Activated CD8-positive, alpha-beta memory T cell treated with anti-CD3 and anti-CD28 coated beads, Interleukin-2, amount 50 U/mL, for 1 hour (primary cell): ENCODE measurements around the gene NOL9.
"Not testable (repeated sequence)": the region's sequence is repeated elsewhere in the genome, so short reads cannot be mapped to it uniquely, and the experiment has no call there.

Experiments
- DNase-seq: peaks from one replicate; pipeline ENCODE4 v3.0.0-alpha.2; 2020; ENCODE audit errors: extremely low read depth

NOL9 gene

DNA sequence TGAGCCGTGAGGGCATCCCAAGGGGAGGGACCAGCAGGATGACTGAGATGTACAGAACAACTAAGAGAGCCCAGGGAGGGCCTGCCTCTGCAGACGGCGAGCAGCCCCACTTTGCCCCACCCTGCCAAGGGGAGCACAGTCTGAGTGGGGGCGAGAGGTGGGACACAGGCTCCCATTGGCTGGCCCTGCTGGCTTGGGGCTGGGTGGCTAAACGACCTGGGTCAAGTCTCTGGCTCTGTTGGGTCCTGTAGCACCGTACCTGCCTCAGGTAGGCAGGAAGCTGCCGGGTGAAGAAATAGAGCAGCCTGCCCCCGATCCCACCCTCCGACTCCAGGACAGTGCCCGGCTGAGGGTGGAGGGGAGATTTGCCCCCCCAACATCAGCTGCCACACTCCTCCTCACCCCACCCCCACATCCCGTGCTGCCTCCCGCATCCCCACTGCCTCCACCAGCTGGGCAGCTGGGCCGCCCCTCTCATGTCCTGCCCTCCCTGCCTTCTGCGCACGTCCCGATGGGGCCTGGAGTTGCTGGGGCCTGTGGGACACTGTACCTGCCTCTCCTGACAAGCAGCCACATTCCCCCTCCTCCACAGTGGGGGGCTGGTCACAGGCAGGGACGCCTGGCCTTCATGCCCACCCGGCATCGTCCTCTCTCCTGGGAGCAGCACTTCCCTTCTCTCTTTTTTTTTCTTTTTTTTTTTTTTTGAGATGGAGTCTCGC lies 50.3 kb downstream of the NOL9 start:
- DNase-seq = no peak

DNA sequence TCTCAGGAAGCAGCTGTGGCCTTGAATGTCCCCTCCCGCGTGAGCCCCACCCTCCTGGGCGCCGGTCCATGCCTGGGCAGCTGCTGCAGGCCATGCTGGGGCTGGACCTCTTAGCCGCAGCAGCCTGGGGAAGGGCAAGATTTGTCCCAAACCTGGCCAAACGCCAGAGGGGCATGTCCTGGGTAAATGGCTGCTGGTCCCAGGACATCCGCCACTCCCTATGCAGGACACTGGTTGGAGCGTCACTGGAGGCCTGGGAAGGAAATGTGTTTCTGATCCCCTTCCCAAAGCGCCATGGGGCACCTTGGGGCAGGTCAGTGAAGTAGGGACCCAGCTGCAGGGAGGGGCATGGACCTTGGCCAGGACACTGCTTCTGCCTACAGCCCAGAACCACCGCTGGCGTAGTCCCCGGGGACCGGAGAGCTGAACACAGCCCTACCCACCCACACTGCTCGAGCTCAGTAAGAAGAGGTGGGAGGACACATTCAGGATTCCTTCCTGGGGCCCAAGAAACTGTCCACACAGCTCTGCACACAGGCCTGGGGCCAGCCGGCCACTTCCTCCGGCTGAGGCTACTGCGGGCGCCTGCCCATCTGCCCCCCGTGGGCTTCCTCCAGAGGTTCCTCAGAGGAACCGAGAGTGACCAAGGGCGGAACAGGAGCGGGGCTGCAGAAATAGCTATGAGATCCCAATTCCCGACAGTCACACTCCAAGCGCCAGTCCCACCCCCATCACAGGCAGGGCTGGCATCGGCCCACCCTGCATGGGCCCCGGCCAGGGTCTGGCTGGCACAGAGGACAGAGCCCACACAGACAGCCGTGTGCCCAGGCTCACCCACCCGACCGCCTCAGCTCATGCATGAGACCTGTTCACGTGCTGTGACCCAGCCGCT lies 52.1 kb downstream of the NOL9 start:
- no peak for DNase-seq

DNA sequence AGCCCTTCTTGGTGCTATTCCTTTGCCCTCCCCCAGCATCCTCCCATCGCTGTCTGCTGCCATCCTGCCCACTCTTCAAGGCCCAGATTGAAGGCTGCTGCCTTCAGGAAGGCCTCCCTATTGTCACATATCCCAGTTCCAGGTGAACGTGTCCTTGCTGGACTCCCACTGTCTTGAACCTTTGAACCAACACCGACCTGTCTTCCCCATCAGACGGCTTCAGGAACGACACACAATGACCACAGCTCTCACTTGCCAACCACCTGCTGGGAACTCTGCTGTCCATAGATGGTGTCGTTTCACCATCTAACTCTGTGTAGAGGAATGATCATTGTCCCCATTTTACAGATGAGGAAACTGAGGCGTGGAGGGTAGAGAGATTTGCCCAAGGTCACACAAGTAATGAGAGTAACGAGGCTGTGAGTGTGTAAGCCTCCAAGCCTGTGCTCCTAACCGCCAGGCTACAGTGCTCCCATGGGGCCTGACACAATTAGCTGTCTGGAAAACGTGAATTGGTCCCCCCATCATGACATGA lies 53.0 kb downstream of the NOL9 start:
- DNase-seq = no peak

DNA sequence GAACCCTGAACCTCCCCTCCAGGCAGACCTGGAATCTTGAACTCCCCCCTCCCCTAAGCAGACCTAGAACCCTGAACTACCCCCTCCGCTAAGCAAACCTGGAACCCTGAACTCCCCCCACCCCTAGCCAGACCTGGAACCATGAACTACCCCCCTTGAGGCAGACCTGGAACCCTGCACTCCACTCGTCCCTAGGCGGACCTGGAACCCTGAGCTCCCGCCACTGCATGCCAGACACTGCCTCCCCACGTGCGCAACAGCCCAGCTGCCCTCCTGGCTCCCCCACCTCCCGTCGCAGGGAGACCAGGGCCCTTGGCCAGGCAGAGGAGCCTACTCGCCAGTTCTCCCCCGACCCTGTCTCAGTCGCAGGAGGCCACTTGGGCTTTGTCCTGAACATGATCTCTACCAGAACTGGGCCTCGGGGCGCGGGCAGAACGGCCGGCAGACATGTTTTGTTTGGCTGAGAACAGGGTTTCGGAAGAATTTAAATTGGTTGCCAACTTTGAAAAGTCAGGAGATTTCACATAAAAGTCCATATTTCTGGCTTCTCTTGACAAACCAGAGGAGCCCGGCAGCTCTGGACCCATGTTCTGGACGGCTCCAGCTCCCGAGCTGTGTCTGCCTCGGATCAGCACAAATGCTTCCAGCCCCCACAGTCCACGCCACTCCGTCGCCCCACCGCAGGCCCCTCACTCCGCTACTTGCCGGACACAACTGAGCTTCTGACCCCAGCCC lies 53.6 kb downstream of the NOL9 start:
- no peak for DNase-seq

DNA sequence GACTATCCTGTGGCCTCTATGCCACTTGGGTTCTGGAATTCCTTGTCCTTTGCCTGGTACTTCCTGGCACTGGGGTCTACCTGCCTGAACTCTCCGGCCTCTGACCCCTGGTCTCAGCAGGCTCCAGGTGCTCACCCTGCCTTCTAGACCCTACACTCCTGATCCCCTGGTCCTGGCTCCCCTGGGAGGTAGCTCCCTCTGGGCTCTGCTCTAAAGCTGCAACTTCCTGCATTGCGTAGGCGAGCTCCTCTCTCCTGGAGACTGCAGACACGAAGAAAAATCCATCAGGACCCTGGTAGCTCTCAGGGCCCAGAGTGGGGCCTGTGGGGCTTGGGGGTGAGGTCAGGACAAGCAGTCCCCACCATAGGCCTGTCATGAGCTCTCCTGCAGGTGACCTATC lies 55.0 kb downstream of the NOL9 start:
- DNase-seq = no peak

DNA sequence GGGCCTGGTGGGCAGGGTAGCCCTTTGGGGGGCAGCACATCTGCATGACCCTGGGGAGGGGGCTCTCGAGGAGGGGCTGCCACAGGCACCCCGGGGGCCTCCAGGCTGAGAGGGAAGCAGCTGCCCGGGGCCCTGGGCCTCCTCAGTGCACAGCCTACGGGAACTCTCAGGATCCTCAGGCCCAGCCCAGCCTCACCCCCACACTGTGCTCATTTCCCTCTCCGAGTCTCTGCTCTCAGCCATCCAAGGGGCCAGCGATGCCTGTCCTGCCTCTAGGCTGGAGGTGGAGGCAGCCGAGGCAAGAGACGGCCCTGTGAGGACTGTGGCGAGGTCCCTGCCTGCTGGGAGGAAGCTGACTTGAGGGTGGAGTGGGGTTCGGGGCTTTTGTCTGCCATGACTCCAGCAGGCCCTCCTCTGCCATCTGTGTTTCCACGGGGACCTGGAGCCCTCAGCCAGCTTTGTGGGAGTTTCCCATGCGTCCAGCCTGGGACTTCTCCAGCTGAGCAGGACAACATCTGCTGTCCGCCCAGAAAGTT lies 55.7 kb downstream of the NOL9 start:
- DNase-seq = no peak

DNA sequence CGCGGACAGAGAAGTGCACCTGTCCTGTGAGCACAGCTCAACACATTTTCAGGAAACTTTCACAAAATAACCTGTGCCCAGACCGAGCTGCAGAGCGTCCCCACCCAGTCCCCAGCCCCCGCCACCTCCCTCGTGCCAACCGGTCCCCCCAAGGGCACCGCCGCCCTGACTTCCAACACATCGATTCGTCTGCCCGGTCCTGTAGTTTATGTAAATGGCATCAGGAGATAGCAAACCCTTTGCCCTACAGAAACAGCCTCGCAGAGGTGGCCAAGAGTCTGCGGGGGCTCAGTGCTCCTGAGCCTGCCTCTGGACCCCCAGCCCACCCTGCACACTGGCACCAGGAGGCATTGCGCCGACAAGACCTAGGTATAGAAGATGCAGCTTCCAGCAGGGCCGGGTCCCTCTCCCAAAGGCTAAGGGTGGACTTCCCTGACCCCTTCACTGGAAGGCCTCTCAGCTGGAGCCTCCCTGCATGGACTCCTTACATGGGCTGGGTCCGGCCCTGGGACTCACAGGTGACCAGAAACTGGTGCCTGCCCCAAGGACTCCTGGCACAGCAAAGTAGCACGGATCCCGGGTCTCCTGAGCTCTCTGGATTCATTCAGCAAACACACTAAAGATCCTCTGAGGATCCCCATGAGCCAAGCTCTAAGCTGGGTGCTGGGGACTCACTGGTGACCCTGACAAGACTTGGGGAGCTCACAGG lies 56.3 kb downstream of the NOL9 start:
- no peak for DNase-seq

DNA sequence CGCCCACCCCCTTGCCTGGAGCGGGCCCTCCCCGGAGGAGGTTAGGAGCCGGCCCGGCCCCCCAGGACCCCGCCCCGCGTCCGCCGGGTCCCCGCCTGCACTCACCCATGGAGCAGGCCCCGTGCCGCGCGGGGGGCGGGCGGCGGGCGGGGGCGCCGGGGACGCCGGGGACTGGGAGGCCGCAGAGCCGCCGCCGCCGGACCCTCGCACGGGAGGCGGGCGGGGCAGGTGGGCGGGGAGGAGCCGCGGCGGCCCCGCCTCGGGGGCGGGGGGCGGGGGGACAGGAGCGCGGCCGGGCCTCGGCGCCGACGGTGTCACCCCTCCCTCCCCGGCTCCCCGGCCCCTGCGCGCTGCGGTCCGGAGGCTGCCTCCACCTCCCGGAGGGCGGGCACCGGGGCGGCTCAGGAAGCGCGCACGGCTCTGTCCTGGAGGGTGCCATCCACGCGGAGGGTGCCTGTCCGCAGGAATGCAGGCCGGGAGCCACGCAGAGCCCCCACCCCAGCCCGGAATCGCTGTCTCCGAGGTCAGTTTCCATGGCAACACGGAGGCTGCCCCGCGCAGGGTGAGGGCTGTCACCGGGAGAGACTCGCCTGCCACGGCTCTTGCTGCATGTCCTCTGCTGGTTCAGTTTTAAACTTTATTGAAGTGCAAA lies 57.0 kb downstream of the NOL9 start:
- no peak for DNase-seq

DNA sequence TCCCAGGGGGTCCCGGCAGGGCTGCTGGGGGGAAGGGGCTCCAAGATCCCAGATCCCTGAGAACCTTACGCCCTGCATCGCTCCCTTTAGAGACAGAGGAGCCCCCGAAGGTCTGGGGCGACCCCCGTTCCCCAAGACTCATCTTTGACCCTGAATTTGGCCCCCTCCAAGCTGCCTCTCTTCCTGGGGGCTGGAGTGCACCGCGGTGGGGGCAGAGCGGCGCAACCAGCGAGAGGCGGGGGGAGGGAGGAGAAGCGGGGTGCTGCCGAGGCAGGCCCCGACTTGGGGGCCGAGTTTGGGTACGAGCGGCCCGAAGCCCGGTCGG lies 57.5 kb downstream of the NOL9 start:
- DNase-seq = no peak

DNA sequence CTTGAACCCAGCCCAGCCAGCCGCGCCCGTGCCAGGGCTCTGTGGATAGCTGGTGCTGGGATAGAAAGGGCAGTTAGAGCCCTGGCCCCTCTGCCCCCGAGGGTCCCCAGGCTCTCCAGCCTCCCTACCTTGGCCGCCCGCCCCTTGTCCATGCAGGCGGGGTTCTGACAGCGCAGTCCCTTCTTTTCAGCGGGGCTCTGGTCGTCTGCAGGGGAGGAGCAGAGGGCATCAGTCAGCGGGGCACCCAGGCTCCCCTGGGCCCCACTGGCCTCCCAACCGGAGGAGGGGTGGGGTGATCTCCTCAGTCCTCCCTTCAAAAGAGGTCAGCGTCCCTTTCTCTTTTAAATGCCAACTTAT lies 58.0 kb downstream of the NOL9 start:
- no peak for DNase-seq

DNA sequence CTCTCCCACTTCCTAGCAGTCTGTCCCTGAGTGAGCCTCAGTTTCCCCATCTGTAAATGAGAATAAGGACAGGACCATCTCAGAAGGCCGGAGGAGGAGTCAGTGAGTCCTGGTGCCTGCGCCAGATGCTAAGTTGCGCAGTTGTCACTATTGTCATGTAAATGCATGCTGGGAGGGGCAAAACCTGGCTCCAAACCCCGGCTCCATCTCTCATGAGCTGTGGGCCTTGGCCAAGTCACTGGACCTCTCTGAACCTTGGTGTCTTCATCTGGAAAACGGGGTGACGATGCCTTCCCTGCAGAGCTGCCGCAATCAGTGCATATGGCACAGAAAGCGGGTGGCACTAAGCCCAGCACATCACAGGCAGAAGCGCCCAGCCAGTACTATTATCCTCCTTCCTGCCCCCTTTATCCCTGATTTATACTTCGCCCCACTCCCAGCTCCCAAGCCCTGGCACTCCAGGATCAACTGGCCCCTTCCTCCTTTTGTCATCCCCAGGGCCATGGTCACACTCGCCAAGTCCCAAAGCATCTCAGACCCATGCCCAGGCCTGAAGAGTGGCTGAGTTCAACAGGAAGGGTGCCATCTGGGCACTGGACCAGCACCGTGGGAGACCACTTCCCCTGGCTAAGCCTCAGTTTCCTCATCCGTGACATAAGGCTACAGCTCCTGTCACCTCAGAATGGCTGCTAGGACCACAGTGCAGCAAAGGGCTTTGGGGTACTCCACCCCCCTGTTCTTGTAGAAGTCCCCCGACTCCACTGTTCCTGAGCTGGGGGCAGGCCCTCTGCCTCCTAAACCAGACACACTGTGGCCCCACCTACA lies 58.6 kb downstream of the NOL9 start:
- DNase-seq = no peak

DNA sequence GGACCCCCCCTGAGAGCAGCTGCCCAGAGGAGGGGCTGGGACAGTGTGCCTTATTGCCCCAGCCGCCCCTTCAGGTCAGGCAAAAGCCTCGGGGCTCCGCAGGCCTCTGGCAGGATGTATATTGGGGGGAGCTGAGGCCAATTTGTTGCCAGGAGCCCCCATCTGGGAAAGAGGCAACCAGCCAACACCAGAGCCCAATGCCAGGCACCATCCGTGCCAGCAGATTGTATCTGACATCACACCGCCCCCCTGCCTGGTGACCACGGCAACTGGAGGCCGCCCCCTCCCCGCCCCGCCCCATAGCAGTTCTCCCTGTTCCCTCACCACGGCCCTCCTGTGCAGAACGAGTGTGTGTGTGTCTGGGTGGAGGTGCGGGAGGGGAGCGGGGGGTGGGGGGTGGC lies 59.3 kb downstream of the NOL9 start:
- no peak for DNase-seq

DNA sequence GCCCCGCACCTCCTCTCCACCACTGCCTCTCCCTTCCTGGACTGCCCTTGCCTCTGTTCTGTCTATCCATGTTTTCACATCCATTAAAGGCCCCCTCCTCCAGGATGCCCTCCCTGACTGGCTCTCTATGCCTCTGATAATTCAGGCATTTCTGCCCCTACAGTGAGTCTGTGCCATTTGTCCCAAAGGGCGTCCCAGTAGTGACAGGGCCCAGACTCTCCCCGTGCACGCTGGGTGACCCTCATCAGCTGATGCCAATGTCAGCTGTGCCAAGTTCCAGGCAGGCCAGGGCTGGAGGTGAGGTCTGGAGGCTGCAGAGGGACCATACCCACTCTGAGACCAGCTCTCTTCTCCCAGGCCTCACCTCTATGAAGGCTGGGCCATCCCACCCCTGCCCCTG lies 59.7 kb downstream of the NOL9 start:
- DNase-seq = no peak

DNA sequence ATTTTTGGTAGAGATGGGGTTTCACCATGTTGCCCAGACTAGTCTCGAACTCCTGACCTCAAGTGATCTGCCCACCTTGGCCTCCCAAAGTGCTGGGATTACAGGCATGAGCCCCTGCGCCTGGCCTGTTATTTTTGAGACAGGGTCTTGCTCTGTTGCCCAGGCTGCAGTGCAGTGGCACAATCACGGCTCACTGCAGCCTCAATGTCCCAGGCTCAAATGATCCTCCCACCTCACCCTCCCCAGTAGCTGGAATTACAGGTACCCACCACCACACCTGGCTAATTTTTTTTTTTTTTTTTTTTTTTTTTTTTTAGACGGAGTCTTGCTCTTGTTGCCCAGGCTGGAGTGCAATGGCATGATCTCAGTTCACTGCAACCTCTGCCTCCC lies 60.5 kb downstream of the NOL9 start:
- not testable (repeated sequence) for DNase-seq

DNA sequence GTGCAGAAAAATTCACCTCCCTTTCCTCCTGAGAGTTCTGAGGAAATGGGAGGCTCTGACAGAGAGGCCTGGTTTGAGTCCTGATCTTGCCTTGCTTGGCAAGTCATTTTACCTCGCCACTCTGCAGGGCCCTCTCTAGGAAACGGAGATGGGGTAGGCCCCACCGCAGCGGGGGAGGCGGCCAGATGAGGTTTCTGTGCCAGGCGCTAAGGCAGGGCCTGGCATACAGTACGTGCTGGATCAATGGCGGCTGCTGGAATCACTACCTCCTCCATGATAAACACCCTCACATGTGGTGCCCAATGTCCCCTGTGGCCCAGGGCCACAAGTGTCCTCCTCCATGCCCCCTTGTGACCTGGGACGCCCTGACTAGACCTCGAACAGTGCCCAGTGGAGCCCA lies 62.3 kb downstream of the NOL9 start:
- no peak for DNase-seq

DNA sequence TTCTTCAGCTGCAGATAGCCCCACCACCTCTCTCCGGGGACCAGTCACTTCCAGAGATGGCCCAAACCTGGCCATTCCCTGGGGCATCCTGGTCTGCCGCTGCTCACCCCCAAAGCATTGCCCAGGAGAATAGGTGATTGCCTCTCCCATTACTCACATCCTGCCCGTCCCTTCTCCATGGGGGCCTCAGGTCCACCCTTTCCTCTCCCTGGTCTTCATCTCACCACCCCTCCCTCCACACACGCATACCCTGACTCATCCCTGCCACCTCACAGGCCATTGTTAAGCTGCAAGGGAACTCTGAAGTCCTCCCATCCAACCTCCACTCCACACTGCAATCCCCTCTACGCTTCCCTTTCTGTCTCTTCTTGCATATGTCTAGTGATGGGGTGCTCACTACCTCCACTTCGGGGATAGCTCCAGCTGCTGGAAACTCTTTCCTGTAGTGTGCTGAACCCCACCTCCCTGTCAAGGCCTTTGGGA lies 62.8 kb downstream of the NOL9 start, which contains the start of gene PLEKHG5:
Gene PLEKHG5 (minus strand): TSS at position 188 of the 483 bp plus-strand sequence. CDS start 14,096 bp downstream, outside the sequence.
- DNase-seq = no peak

DNA sequence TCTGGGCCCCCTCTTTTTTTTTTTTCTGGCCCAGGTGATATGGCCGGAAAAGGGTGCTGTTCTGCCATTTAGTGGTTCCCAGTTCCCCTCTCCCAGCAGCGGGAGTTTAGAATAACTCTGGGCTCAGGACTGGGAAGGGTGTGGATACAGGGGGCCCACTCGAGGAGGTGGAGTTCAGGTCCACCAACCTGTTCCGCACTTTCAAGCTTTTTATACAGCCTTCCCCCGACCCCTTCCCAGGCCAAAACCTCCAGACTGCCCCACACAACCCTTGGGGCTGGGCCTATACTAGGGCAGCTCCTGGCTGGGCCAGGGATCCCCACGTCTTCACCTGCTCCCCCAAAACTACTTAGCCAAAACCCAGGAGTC lies 63.2 kb downstream of the NOL9 start:
- no peak for DNase-seq

DNA sequence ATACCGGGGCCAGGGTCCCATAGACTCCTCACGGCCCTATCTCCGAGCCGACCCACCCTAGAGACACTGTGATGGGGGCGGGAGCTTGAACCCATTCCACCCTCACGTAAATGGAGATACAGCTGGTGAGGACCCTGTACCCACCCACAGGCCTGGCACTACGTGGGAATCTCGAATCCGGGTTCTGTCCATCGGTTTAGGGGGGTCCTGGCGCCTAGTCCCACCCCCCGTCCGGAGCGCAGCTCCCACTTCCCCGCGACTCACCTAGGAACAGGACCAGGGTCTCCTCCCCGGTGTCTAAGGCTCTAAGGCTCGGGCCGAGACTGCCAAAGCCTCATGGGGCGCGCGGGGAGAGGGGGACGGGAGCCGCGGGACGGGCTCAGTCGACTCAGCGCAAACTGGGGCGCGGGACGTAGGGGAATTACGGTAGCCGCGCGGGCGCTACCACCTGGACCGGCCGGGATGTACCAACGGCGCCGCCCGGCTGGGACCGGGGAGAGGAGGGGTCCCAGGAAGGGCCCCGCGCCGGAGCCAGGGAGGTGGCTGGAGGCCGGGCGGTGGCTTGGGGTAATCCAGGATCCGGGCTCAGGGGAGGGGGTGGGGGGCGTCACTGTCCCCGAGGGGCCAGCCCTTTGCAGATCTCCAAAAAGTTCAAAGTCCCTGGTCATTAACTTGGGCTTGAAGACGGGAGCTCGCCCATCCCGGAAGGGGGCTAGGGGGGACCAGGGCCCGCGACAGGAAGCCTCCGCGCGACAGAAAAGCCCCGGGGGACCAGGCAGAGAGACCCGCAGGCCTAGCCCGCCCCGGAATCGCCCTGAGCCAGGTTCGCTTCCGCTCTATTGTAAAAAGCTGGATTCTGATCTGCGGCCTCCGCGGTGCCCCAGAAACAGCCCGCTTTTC lies 63.9 kb downstream of the NOL9 start:
- no peak for DNase-seq

DNA sequence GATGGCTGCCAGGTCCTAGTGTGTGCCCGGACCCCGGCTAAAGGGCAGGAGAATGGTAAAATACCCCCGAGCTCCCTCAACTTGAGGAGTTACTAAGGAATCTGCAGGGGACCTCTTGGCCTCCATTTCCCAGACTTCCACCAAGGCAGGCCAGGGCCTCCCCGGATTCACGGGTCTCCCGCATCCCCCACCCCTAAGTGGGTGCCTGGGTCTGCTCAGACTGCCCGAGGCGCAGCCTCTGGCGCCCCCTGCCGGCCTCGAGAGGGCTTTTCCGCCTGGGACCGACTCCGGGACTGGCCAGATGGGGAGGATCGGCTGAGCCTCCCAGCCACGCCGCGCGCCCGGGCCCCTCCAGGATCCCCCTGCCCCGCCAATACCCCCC lies 64.5 kb downstream of the NOL9 start:
- DNase-seq = no peak
